ENCODE measurements around the gene RAB3C.

The RAB3C gene

GRCh38 chr5:58803056-58803455 is 220.2 kb downstream of the RAB3C start:
- TF ChIP-seq POLR2A (IDR thresholded peaks at IDR 0.05; ENCODE audit: low read depth, low read length), result no peak
- FAIRE-seq (no peak), DNase-seq (ENCODE audit: insufficient read length, low spot score) (no peak)

- no peak for TF ChIP-seq POLR2A (IDR thresholded peaks at IDR 0.05; ENCODE audit: low read depth, low read length)
- no peak for DNase-seq (ENCODE audit: insufficient read length, low spot score)
- no peak for FAIRE-seq
Measured at GRCh38 chr5:58804291-58804690, 221.4 kb downstream of the RAB3C start.

GRCh38 chr5:58810086-58810485 is 227.2 kb downstream of the RAB3C start:
- DNase-seq (ENCODE audit: insufficient read length, low spot score) (no peak), FAIRE-seq (no peak)
- no peak for TF ChIP-seq POLR2A (IDR thresholded peaks at IDR 0.05; ENCODE audit: low read depth, low read length)

- FAIRE-seq (no peak), DNase-seq (ENCODE audit: insufficient read length, low spot score) (no peak)
- TF ChIP-seq POLR2A (IDR thresholded peaks at IDR 0.05; ENCODE audit: low read depth, low read length), result no peak
Measured at GRCh38 chr5:58813855-58814254, 231.0 kb downstream of the RAB3C start.

GRCh38 chr5:58816181-58816731 is 233.4 kb downstream of the RAB3C start:
- DNase-seq (ENCODE audit: insufficient read length, low spot score) (no peak), FAIRE-seq (no peak)
- no peak for TF ChIP-seq POLR2A (IDR thresholded peaks at IDR 0.05; ENCODE audit: low read depth, low read length)

GRCh38 chr5:58818465-58818864 is 235.6 kb downstream of the RAB3C start:
- FAIRE-seq (no peak), DNase-seq (ENCODE audit: insufficient read length, low spot score) (no peak)
- no peak for TF ChIP-seq POLR2A (IDR thresholded peaks at IDR 0.05; ENCODE audit: low read depth, low read length)

GRCh38 chr5:58825441-58825840 is 242.6 kb downstream of the RAB3C start:
- no peak for TF ChIP-seq POLR2A (IDR thresholded peaks at IDR 0.05; ENCODE audit: low read depth, low read length)
- no peak for FAIRE-seq

GRCh38 chr5:58825899-58826298 is 243.0 kb downstream of the RAB3C start:
- TF ChIP-seq POLR2A (IDR thresholded peaks at IDR 0.05; ENCODE audit: low read depth, low read length), result no peak
- FAIRE-seq, result no peak
- no peak for DNase-seq (ENCODE audit: insufficient read length, low spot score)

More at GRCh38 chr5:58825441-58825840, 242.6 kb downstream of the RAB3C start:
- DNase-seq (ENCODE audit: insufficient read length, low spot score), result no peak

GRCh38 chr5:58827463-58827862 is 244.6 kb downstream of the RAB3C start:
- DNase-seq (ENCODE audit: insufficient read length, low spot score) (no peak), FAIRE-seq (no peak)

GRCh38 chr5:58828258-58828657 is 245.4 kb downstream of the RAB3C start:
- FAIRE-seq (no peak), DNase-seq (ENCODE audit: insufficient read length, low spot score) (no peak)
- TF ChIP-seq POLR2A (IDR thresholded peaks at IDR 0.05; ENCODE audit: low read depth, low read length), result no peak

More at GRCh38 chr5:58827463-58827862, 244.6 kb downstream of the RAB3C start:
- no peak for TF ChIP-seq POLR2A (IDR thresholded peaks at IDR 0.05; ENCODE audit: low read depth, low read length)

- DNase-seq (ENCODE audit: insufficient read length, low spot score) (no peak), FAIRE-seq (no peak)
- TF ChIP-seq POLR2A (IDR thresholded peaks at IDR 0.05; ENCODE audit: low read depth, low read length), result no peak
Measured at GRCh38 chr5:58834242-58835225, 251.7 kb downstream of the RAB3C start.

- no peak for TF ChIP-seq POLR2A (IDR thresholded peaks at IDR 0.05; ENCODE audit: low read depth, low read length)
- no peak for DNase-seq (ENCODE audit: insufficient read length, low spot score)
- FAIRE-seq, result no peak
Measured at GRCh38 chr5:58836351-58836750, 253.5 kb downstream of the RAB3C start.

- no peak for TF ChIP-seq POLR2A (IDR thresholded peaks at IDR 0.05; ENCODE audit: low read depth, low read length)
- FAIRE-seq, result no peak
Measured at GRCh38 chr5:58838729-58839128, 255.9 kb downstream of the RAB3C start.

GRCh38 chr5:58842852-58843251 is 260.0 kb downstream of the RAB3C start:
- FAIRE-seq (no peak), DNase-seq (ENCODE audit: insufficient read length, low spot score) (no peak)
- no peak for TF ChIP-seq POLR2A (IDR thresholded peaks at IDR 0.05; ENCODE audit: low read depth, low read length)

More at GRCh38 chr5:58838729-58839128, 255.9 kb downstream of the RAB3C start:
- no peak for DNase-seq (ENCODE audit: insufficient read length, low spot score)

GRCh38 chr5:58844395-58844794 is 261.5 kb downstream of the RAB3C start:
- DNase-seq (ENCODE audit: insufficient read length, low spot score) (no peak), FAIRE-seq (no peak)
- no peak for TF ChIP-seq POLR2A (IDR thresholded peaks at IDR 0.05; ENCODE audit: low read depth, low read length)

All from H54 (cell line).